NCI-H748 (cell line): ENCODE measurements around the gene HSPA9.

Source experiments
- DNase-seq: peaks from one replicate; lab custom pipeline; 2025; ENCODE audit not compliant: unreplicated experiment; lab: John Stamatoyannopoulos, UW

Gene HSPA9

DNA sequence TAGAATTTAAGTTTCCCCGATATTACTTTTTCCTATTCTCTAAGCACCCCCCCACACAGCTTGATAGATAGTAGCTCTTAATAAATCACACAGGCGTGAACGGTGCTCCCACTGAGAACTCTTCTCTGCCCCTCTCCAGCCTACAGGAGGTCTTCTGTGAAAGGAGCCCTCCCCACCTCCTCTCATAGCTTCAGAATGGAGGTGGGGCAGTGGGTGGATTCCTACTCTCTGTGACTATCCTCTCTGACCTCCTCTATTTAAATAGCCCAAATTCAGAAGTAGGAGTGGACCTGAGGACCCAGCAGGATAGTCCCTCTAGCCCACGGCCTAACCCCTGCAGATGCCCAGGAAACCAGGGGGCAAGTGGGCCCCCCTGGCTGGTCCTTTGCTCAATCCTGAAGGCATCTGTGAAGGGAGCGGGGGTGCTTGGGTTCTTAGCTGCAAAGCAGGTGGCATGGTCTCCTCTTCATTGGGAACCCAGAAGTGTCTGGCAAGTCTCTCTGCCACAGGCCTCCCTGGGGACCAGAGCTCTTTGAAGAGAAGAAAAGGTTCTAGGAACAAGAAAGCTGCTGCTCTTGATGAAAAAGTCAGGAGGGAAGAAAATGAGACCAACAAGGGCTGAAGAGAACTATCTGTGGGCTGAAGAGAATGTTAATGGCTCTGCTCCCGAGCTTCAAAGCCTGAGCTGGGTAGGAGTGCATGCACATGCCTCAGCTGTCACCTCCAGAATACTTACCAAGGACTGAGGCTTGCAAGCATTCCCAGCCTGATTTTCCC lies 21.1 kb upstream of the HSPA9 start:
- DNase-seq = no peak

DNA sequence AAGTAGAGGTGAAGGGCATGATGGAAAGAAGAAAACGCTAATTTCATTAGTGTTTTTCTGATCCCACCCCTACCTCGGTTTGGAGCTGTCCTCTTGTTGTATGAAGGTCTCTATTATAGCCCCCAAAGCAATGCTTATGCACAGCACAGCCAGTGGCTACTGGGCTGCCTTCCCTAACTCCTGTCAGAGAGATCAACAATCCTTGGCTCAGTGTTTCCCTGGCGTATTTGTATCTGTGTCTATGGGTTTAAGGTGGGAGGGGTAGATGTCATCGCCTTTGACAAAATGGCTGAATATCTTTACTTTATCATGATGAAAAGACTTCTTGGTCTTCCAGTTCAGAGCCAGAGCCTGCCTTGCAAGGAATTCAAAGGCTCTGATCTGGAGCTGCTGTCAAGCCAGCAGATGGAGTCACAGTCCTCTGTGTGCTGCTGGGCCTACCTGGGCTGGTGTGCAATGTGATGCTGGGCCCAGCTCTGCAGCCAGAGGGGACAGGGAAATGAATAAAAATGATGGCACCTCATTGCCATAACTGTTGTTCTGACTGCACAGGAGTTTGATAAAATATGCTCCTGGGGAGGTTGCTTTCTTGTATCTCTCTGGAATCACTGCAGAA lies 20.1 kb upstream of the HSPA9 start:
- no peak for DNase-seq

DNA sequence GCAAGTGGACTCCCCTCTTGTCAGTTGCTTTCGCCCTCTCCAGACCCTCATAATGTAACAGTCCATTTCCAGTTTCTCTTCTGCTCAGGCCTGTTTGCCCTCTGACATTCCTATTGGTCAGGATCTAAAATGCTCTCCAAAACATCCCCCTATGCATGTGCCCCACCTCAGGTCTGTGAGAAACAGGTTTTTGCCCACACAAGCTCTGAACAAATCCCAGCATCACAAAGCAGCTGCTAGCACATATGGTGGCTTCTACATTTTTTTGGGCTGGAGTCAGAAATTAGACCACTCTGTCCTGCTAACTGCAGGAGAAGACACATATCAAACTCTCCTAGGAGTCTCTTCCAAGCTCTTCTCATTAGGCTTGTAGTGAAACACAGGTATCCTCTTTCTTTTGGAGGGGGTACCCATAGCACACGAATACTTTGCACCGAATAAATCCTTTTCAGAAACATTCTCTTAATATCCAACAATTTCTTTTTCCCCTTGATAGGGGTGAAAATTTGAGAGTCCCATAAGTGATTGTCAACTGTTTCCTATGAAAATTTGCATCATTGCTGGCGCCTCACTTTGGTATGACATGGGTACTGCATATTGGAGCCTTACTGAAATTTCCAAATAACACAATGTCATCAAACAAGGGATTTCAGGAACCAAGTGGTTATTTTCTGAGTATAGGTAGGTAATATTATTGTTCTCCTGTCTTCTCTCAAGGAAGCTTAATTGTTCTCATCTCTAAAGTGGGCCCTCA lies 19.3 kb upstream of the HSPA9 start:
- DNase-seq = no peak

DNA sequence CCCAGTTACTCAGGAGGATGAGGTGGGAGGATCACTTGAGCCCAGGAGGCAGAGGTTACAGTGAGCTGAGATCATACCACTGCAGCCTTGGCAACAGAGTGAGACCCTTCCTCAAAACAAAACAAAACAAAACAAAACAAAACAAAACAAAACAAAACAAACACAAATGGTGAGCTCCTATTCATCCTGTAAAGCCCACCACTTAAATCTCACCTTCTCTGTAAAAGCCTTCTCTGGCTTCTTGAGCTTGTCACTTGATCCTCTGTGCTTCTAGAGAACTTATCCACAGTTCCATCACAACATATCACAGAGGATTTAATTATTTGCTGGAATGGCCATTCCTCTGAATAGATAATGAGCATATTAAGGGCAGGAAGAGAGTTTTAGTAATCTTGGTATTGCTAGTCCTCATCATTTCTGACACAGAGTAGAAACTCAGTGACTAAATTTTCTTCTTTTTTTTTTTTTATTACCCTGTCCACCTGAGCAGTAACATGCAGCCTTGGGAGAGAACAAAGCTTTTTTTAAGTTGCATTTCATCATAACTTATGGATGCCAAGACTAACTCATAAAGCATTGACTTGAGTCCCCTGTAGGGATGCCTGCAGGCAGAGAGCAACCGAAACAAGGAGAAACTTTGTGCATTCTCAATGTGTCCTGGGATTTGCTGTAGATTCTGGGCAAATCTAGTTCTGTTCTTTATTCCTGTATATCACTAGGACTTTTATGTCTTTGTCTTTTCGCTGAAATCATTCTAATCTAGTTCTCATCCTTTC lies 13.0 kb upstream of the HSPA9 start:
- no peak for DNase-seq

DNA sequence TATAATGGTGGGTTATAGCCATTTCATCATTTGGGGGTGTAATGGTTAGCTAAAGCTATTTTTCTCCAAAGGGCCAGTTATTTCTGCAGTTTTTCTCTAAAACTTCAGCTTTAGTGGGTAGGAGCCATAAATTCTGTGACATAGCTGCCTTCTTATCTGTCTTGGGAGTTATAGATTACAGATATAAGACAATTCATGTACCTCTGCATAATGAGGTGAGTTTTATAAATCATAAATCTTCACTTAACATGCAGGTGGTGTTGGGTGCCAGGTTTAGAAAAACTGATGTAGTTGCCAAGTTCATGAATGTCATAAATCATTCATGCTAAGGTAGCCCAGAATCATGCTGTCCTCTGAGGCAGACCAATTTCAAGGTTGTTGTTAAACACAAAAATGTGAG lies 10.0 kb upstream of the HSPA9 start:
- DNase-seq = no peak

DNA sequence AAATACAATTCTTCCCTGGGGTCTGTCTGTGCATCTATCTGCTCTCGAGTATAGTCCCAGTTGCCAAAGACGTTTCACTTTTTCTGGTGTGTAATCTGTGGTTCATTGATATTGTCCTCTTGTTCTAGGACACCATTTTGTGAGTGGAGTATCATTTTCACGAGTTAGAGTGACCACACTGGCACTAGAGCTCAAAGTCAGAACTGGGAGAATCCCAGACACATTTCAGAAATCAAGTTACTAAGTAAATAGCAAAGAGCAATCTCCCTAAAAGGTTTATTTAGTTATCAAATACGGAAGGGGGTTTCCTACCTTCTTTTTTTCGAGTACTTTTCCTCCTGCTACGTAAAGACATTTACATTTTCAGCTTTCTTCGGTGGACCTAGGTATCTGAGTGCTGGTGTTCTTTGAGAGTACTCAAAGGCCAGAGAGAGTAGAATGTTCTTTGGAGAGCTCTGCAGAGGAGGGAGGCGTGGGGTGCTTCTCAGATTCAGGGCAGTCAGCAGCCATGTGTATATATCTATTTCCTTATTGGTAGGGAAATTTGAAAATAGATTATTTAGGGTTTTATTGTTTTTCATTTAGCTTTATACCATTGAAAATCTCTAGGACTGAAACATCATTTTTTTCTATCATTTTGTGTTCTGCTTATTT lies 8.9 kb upstream of the HSPA9 start:
- DNase-seq = no peak

DNA sequence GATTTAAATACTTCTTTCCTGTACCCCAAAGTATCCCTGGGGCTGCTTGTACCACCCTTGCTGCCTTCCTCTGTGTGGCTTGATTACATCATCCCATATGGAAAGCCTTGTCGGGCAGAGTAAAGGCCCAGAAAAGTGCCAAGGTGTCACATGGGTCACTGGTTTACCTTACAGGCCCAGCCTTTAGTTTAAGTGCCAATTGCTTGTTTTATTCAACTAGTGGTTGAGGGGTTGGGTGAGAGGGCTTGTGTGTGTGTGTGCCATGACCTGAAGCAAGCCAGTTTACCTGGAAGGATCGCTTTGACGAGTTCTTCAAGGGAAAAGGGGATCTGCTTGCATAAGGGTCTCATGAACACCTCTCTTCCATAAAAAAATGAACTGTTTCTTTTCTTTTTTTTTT lies 7.8 kb upstream of the HSPA9 start:
- DNase-seq = no peak

DNA sequence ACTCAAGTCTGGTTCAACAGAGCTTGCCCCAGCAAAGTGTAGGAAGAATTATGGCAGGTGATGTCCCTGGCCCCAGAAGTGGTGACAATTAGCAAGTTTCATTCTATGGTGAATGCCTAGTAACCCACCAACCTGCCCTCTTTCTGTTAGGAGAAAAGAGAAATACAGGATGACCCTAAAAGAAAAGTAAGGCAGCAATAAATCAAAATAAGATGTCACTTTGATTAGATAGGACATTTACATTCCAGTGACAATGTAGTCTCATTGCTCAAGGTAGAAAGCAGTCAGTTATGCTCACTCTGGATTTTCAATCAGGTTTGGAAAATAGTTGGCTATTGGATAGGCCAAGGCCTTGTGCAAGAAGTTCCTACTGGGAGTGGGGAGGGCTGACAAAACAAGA lies 5.6 kb upstream of the HSPA9 start:
- no peak for DNase-seq

DNA sequence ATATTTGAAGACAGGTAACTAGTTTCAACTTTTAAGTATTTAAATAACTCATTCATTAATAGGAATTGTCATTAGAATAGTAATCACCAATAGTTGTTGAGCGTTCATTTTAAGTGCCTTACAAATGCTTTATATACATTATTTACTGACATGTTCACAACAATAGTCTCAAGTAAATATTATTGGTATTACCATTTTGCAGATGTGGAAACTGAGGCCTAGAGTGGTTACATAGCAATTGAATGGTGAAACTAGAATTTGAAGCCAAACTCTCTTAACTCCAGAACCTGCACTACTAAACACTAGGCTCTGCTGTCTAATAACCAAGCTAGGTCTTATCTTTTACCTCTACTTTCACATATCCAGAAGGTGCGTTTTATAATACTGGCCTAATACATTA lies 4.8 kb upstream of the HSPA9 start:
- no peak for DNase-seq

DNA sequence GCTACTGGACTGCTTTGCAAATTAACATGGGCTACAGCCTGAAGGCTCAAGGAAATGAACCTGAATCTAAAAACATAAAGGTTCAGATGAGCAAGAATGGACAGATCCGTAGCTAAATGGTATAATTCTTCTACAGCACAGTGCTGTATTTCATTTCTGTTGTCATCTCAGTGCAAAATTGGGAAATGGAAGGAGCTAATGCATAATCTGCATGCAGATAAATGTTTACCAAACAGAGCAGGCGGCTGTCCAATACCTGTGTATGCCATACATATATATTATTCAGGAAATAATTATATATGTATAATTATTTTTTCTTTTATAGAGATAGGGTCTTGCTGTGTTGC lies 4.3 kb upstream of the HSPA9 start:
- DNase-seq = no peak

DNA sequence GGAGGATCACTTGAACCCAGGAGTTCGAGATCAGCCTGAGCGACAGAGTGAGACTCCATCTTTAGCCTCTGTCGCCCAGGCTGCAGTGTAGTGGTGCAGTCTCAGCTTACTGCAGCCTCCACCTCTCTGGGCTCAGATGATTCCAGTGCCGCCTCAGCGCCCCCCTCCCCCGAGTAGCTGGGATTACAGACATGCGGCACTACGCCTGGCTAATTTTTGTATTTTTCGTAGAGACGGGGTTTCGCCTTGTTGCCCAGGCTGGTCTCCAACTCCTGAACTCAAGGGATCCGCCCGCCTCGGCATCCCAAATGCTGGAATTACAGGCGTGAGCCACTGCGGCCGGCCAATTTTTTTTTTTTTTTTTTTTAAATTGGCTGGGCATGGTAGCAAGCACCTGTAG lies 2.3 kb upstream of the HSPA9 start:
- DNase-seq = no peak

DNA sequence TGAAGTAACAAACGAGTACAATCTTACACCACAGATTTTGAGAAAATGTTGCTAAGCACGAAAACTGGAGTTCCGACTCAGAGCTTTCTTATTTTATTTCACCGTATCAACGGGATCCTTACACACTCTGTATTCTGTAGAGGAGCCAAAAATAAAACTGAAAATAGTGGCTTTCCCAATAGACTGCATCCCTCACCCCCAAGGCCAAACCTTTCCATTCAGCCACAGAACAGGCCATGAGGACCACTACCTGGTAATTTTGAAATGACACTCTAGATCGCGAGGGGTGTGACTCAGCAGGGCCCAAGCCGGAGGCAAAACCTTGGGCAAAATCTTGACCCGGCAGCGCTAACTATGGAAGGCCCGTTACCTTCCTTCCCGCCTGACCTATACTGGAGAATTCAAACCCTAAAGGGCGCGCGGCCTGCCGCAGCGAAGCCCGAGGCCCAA lies 432 bp downstream of the HSPA9 start:
- no peak for DNase-seq

DNA sequence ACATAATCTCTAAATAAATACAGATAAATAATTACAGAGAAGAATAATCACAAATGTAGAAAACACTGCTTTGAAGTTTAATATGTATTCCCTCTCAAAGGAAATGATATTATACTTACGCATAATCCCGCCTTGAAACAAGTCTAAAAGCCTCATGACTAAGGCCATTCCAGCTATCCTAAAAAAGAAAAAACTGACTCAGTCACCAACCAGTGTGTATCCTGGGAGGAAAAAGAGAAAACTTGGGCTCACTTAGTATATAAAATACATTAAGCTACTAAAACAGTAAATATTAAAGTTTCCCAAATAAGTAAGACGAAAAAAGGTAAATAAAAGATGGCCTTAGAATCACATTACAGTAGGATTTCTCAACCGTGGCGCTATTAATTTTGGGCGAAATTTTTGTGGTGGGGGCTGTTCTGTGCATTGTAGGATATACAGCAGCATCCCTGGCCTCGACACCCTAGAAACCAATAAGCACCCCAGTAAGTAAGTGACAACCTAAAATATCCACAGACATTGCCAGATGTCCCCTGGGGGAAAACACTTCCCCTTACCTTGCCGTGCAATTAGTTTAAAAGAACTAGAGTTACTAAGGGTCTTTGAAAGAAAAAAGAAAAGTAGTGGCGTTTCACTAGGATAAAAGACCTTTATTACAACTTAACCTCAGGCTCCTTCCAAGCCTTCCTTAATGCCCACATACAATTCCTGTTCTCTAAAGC lies 1.1 kb downstream of the HSPA9 start:
- DNase-seq = no peak

DNA sequence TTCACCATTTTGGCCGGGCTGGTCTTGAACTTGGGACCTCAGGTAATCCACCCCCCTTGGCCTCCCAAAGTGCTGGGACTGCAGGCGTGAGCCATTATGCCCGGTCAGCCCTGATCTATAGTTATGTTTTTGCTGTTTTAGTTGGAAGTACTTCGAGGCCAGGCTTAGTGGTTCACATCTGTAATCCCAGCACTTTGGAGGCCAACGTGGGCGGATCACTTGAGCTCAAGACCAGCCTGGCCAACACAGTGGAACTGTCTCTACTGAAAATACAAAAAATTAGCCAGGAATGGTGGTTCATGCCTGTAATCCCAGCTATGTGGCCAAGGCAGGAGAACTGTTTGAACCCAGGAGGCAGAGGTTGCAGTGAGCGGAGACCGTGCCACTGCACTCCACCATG lies 2.0 kb downstream of the HSPA9 start:
- DNase-seq = no peak

DNA sequence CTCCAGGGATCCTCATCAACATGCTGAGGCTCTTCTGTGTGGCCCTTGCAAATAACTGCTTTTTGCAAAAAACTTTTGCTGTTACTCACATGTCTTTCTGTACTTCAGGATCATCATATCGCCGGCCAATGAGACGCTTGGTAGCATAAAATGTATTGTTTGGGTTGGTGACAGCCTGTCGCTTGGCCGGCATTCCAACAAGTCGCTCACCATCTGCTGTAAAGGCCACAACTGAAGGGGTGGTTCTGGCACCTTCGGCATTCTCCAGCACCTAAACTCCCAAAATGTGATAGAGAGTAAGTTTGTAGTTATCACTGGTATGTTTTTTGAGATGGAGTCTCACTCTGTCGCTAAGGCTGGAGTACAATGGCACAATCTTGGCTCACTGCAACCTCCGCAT lies 4.3 kb downstream of the HSPA9 start:
- DNase-seq = no peak

DNA sequence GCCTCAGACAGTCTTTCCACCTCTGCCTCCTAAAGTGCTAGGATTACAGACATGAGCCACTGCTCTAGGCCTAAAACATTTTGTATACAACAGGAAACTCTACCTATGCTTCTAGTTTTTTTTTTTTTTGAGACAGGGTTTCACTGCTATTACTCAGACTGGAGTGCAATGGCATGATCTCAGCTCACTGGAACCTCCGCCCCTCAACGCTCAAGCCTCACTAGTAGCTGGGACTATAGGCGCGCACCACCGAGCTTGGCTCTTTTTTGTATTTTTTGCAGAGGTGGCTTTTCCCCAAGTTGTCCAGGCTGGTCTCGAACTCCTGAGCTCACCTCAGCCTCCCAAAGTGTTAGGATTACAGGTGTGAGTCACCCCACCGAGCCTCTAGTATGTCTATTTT lies 5.4 kb downstream of the HSPA9 start:
- DNase-seq = no peak

DNA sequence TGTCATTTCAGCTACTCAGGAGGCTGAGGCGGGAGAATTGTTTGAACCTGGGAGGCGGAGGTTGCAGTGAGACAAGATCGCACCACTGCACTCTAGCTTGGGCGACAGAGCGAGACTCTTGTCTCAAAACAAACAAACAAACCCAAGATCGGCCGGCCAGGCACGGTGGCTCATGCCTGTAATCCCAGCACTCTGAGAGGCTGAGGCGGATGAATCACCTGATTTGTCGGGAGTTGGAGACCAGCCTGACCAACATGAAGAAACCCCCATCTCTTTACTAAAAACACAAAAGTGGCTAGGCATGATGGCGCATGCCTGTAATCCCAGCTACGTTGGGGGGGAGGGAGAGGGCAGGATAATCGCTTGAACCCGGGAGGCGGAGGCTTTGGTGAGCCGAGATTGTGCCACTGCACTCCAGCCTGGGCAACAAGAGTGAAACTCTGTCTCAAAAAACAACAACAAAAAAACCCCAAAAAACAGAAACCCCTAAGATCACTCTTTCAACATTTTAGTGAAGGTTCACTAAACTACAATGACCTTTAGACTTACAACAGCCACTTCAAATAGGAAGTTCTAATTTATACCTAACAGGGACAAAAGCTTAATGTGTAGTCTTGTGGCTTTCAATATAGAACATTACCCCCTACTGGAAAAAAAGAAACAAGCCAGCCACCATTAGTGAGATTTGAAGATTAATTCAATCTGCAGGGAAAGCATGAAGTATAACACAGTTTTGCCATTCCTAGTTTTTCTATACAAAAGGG lies 7.0 kb downstream of the HSPA9 start:
- DNase-seq = no peak

DNA sequence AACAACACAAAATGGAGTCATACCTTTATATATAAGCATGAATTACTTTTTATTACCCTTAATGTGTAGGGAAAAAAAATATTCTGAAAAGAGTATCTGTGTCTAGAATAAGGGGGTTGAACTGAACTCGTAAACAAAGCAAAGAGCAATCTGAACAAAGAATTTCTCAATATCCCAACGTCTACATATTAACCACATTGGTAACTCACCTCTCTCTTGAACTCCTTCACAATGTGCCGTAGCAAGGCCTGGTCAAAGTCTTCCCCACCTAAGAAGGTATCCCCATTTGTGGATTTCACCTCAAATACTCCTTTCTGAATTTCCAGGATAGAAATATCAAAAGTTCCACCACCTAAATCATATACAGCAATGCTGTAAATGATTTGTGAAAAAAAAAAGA lies 8.4 kb downstream of the HSPA9 start:
- DNase-seq = no peak

DNA sequence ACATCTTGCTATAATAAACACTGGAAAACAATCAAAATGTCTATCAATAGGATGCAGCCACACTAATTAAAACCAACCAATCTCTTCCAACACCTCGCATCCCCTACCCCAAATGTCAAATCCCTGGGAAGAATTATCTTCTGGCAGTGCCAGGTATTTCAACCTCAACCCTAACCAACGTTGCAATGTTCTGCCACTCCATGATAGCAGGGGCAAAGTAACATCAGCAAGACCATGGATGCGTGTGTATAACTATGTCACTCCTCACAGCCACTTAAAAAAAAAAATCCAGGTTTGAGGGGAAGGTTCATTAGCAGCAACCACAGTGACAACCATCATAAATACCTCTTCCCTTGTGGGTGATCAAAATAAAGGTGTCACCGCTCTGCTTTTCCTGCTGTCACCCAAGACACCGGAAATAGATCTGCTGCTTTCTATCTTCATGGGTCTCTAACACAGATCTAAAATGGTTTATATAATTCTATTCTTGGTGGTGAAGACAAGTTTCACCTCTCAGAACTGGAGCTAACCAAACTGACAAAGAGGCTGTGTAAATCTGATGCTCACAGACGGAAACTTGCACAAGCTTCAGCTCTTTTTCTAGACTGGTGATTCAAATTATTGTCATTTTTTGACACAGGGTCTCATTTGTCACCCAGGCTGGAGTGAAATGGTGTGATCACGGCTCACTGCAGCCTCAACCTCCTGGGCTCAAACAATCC lies 9.9 kb downstream of the HSPA9 start:
- DNase-seq = no peak
